ENCODE data around the gene COL18A1. TPM values are rescaled to one million over a fixed set of nuclear protein-coding genes. Genes with fewer than 3 reads are reported as not detected.

The COL18A1 gene
- total RNA-seq, 1 experiment from 2014 or later, result 838 TPM

GRCh38 chr21:45408271-45408791 lies 3.4 kb downstream of the COL18A1 start:
- in situ Hi-C loops (cut with HindIII; ENCODE audit: low pct_unique_long_range_greater_than_20kb, low sequenced_read_pairs), result no loop called here
- DNase-seq (ENCODE audit: low read depth), result no peak

GRCh38 chr21:45408801-45409261 lies 3.9 kb downstream of the COL18A1 start:
- in situ Hi-C loops (cut with HindIII; ENCODE audit: low pct_unique_long_range_greater_than_20kb, low sequenced_read_pairs), result no loop called here
- peak; percentile 38 for DNase-seq (ENCODE audit: low read depth)

GRCh38 chr21:45409466-45410150 lies 4.6 kb downstream of the COL18A1 start:
- peak; percentile 29 for DNase-seq (ENCODE audit: low read depth)
- in situ Hi-C loops (cut with HindIII; ENCODE audit: low pct_unique_long_range_greater_than_20kb, low sequenced_read_pairs), result no loop called here

GRCh38 chr21:45410151-45410864 lies 5.3 kb downstream of the COL18A1 start:
- in situ Hi-C loops (cut with HindIII; ENCODE audit: low pct_unique_long_range_greater_than_20kb, low sequenced_read_pairs), result no loop called here
- no peak for DNase-seq (ENCODE audit: low read depth)

GRCh38 chr21:45410865-45411809 lies 6.2 kb downstream of the COL18A1 start:
- DNase-seq (ENCODE audit: low read depth), result no peak
- in situ Hi-C loops (cut with HindIII; ENCODE audit: low pct_unique_long_range_greater_than_20kb, low sequenced_read_pairs), result no loop called here

GRCh38 chr21:45411810-45412206 lies 6.8 kb downstream of the COL18A1 start:
- in situ Hi-C loops (cut with HindIII; ENCODE audit: low pct_unique_long_range_greater_than_20kb, low sequenced_read_pairs), result no loop called here
- no peak for DNase-seq (ENCODE audit: low read depth)

GRCh38 chr21:45412491-45412890 lies 7.5 kb downstream of the COL18A1 start:
- in situ Hi-C loops (cut with HindIII; ENCODE audit: low pct_unique_long_range_greater_than_20kb, low sequenced_read_pairs), result no loop called here
- DNase-seq (ENCODE audit: low read depth), result no peak

- no peak for DNase-seq (ENCODE audit: low read depth)
- in situ Hi-C loops (cut with HindIII; ENCODE audit: low pct_unique_long_range_greater_than_20kb, low sequenced_read_pairs), result no loop called here
These were observed 8.1 kb downstream of the COL18A1 start for GRCh38 chr21:45412909-45413611.

GRCh38 chr21:45413922-45414321 lies 9.0 kb downstream of the COL18A1 start:
- no peak for DNase-seq (ENCODE audit: low read depth)
- in situ Hi-C loops (cut with HindIII; ENCODE audit: low pct_unique_long_range_greater_than_20kb, low sequenced_read_pairs), result no loop called here

GRCh38 chr21:45414396-45415187 lies 9.6 kb downstream of the COL18A1 start:
- in situ Hi-C loops (cut with HindIII; ENCODE audit: low pct_unique_long_range_greater_than_20kb, low sequenced_read_pairs), result no loop called here
- no peak for DNase-seq (ENCODE audit: low read depth)

GRCh38 chr21:45415188-45415942 lies 10.4 kb downstream of the COL18A1 start:
- no peak for DNase-seq (ENCODE audit: low read depth)
- in situ Hi-C loops (cut with HindIII; ENCODE audit: low pct_unique_long_range_greater_than_20kb, low sequenced_read_pairs), result no loop called here

- in situ Hi-C loops (cut with HindIII; ENCODE audit: low pct_unique_long_range_greater_than_20kb, low sequenced_read_pairs), result no loop called here
- no peak for DNase-seq (ENCODE audit: low read depth)
These were observed 11.1 kb downstream of the COL18A1 start for GRCh38 chr21:45415943-45416611.

- in situ Hi-C loops (cut with HindIII; ENCODE audit: low pct_unique_long_range_greater_than_20kb, low sequenced_read_pairs), result no loop called here
- DNase-seq (ENCODE audit: low read depth), result no peak
These were observed 11.7 kb downstream of the COL18A1 start for GRCh38 chr21:45416620-45417019.

- no peak for DNase-seq (ENCODE audit: low read depth)
- in situ Hi-C loops (cut with HindIII; ENCODE audit: low pct_unique_long_range_greater_than_20kb, low sequenced_read_pairs), result no loop called here
These were observed 12.4 kb downstream of the COL18A1 start for GRCh38 chr21:45417256-45417950.

- in situ Hi-C loops (cut with HindIII; ENCODE audit: low pct_unique_long_range_greater_than_20kb, low sequenced_read_pairs), result no loop called here
- no peak for DNase-seq (ENCODE audit: low read depth)
These were observed 13.0 kb downstream of the COL18A1 start for GRCh38 chr21:45417951-45418300.

Data from Caki2 (cell line).